GM12878 (cell line): ENCODE data around the gene CYBB. TPM values are rescaled to one million over a fixed set of nuclear protein-coding genes. Genes with fewer than 3 reads are reported as not detected.

Source experiments
- ATAC-seq: fragments of 200-7000 bp; cut with Tn5 transposase; 3 replicates; pipeline ENCODE4 v1.9.1; 2020; ENCODE audit warnings: mild to moderate bottlenecking, moderate library complexity
- BruUV-seq: library from RNA; stranded (reverse); fragments of 400-500 nt; replicated peaks from 2 replicates; lab custom pipeline; 2021; lab: Mats Ljungman, UMichigan
- CTCF ChIA-PET: fragments of 300-600 bp; sonication (Branson Sonifier 250); formaldehyde crosslinking; extraction: SDS; loops from one replicate; lab custom pipeline; 2021; ENCODE audit warnings: inconsistent platforms; lab: Yijun Ruan, JAX
- POLR2A ChIA-PET: fragments of 350-600 bp; formaldehyde crosslinking; extraction: SDS; loops from one replicate; lab custom pipeline; 2021; ENCODE audit warnings: inconsistent platforms; lab: Charles Lee
- RAD21 ChIA-PET: fragments of 300-600 bp; sonication (Branson Sonifier 250); formaldehyde crosslinking; loops from one replicate; lab custom pipeline; 2023; ENCODE audit warnings: antibody characterized with exemption; ENCODE audit not compliant: unreplicated experiment; lab: Charles Lee
- SMC1A ChIA-PET: fragments of 300-600 bp; sonication (Branson Sonifier 250); formaldehyde crosslinking; loops from one replicate; lab custom pipeline; 2023; ENCODE audit not compliant: unreplicated experiment, uncharacterized antibody; lab: Charles Lee
- DNase-seq: peaks from one replicate; pipeline ENCODE4 v3.0.0-alpha.2; 2011; ENCODE audit warnings: low read depth, low spot score
- FAIRE-seq: peaks from 3 replicates; lab custom pipeline; 2011; peaks lifted over from hg19 to GRCh38; lab: Jason Lieb, UNC
- H2AFZ ChIP-seq: 2 replicates; pipeline ENCODE4 v1.6.0; 2011; ENCODE audit warnings: low read depth, low read length, control low read depth; ENCODE audit not compliant: control insufficient read depth
- H3K27ac ChIP-seq: 2 replicates; pipeline ENCODE4 v1.5.1; 2011; ENCODE audit warnings: control low read depth; ENCODE audit not compliant: control insufficient read depth, insufficient read depth
- H3K27me3 ChIP-seq, 2 experiments: replicated peaks in 1 of 2; 2 replicates each; pipeline versions ENCODE4 v1.6.0 to v1.6.1; 2011; ENCODE audit warnings: low read length in 1 of 2; ENCODE audit not compliant: control insufficient read depth in 2 of 2, insufficient read depth in 2 of 2
- H3K36me3 ChIP-seq, 2 experiments: 2 replicates each; pipeline ENCODE4 v1.5.1; 2011; ENCODE audit warnings: low read length in 1 of 2; ENCODE audit not compliant: control insufficient read depth in 2 of 2, insufficient read depth in 2 of 2
- H3K4me1 ChIP-seq: 2 replicates; pipeline ENCODE4 v1.6.1; 2011; ENCODE audit warnings: mild to moderate bottlenecking, low read length, moderate library complexity, mixed read lengths; ENCODE audit not compliant: control insufficient read depth, insufficient read depth
- H3K4me2 ChIP-seq: 2 replicates; pipeline ENCODE4 v1.6.0; 2011; ENCODE audit warnings: control low read depth; ENCODE audit not compliant: control insufficient read depth, insufficient read depth
- H3K4me3 ChIP-seq: fragments of 200-600 bp; sonication (generic); 2 replicates; pipeline ENCODE4 v1.5.1; 2016
- H3K79me2 ChIP-seq: 2 replicates; pipeline ENCODE4 v1.6.0; 2011; ENCODE audit warnings: low read length; ENCODE audit not compliant: control insufficient read depth, insufficient read depth
- H3K9ac ChIP-seq: 2 replicates; pipeline ENCODE4 v1.8.0; 2011; ENCODE audit warnings: low read length, control low read depth, mixed read lengths; ENCODE audit not compliant: control insufficient read depth, insufficient read depth
- H3K9me3 ChIP-seq: replicated peaks from 3 replicates; pipeline ENCODE4 v1.5.1; 2011; ENCODE audit warnings: mild to moderate bottlenecking, low read length; ENCODE audit not compliant: control insufficient read depth, insufficient read depth
- H4K20me1 ChIP-seq: 2 replicates; pipeline ENCODE4 v1.6.0; 2011; ENCODE audit not compliant: control insufficient read depth, insufficient read depth
- CHD4 ChIP-seq: fragments of 200-600 bp; sonication (generic); IDR thresholded peaks from 2 replicates; pipeline ENCODE4 v1.6.1; 2016; ENCODE audit warnings: mild to moderate bottlenecking
- E4F1 ChIP-seq: fragments of 450-650 bp; IDR thresholded peaks from 2 replicates; pipeline ENCODE4 v1.6.1; 2018; ENCODE audit warnings: borderline replicate concordance, mild to moderate bottlenecking; ENCODE audit not compliant: partially characterized antibody
- FOS ChIP-seq: IDR thresholded peaks from 3 replicates; pipeline ENCODE4 v1.6.1; 2011; ENCODE audit warnings: borderline replicate concordance; ENCODE audit not compliant: insufficient read length; ENCODE audit errors: extremely low read depth
- GABPA ChIP-seq: IDR thresholded peaks from 2 replicates; pipeline ENCODE4 v1.6.1; 2014; ENCODE audit warnings: antibody characterized with exemption, low read depth, mild to moderate bottlenecking, inconsistent platforms
- HSF1 ChIP-seq: fragments of 150-350 bp; IDR thresholded peaks from 2 replicates; pipeline ENCODE4 v1.6.1; 2014; ENCODE audit warnings: mild to moderate bottlenecking, low read depth, low read length
- IRF3 ChIP-seq: fragments of 450-650 bp; IDR thresholded peaks from 2 replicates; pipeline ENCODE4 v1.6.1; 2014; ENCODE audit warnings: mild to moderate bottlenecking
- MEF2B ChIP-seq: fragments of 450-650 bp; IDR thresholded peaks from 2 replicates; pipeline ENCODE4 v1.6.1; 2018; ENCODE audit warnings: mild to moderate bottlenecking, moderate library complexity; ENCODE audit not compliant: partially characterized antibody, poor library complexity, severe bottlenecking
- MXI1 ChIP-seq: fragments of 150-350 bp; IDR thresholded peaks from 2 replicates; pipeline ENCODE4 v1.6.1; 2011; ENCODE audit warnings: low read depth, mild to moderate bottlenecking, inconsistent platforms, low read length, improper control_type of control experiment
- MYB ChIP-seq: fragments of 150-350 bp; IDR thresholded peaks from 2 replicates; pipeline ENCODE4 v1.6.1; 2014; ENCODE audit warnings: mild to moderate bottlenecking, low read depth, low read length, borderline replicate concordance
- NFXL1 ChIP-seq: fragments of 450-650 bp; IDR thresholded peaks from 2 replicates; pipeline ENCODE4 v1.6.1; 2017; ENCODE audit warnings: antibody characterized with exemption, mild to moderate bottlenecking, borderline replicate concordance
- ZNF207 ChIP-seq: fragments of 450-650 bp; IDR thresholded peaks from 2 replicates; pipeline ENCODE4 v1.6.1; 2014; ENCODE audit warnings: antibody characterized with exemption, mild to moderate bottlenecking, borderline replicate concordance
- ZNF384 ChIP-seq: IDR thresholded peaks from 2 replicates; pipeline ENCODE4 v1.6.1; 2012; ENCODE audit warnings: low read depth, mild to moderate bottlenecking, low read length, improper control_type of control experiment, borderline replicate concordance
- ZSCAN29 ChIP-seq: fragments of 450-650 bp; IDR thresholded peaks from 2 replicates; pipeline ENCODE4 v1.6.1; 2017; ENCODE audit warnings: mild to moderate bottlenecking, moderate library complexity
- in situ Hi-C: fragments of 300-500 bp; cut with MboI; formaldehyde crosslinking; loops from 9 replicates; pipeline ENCODE4 v1.14.3; 2018; ENCODE audit warnings: mixed read lengths
- intact Hi-C: fragments of 100-400 bp; cut with micrococcal nuclease; formaldehyde crosslinking; loops from one replicate; pipeline ENCODE4 v1.14.2; 2022; ENCODE audit not compliant: unreplicated experiment
- polyA plus RNA-seq, 11 experiments: library from polyadenylated mRNA; depleted of rRNA in 4 of 11; unstranded in 6 of 11; stranded (reverse) in 5 of 11; fragments of >200 nt; fragmentation: Nextera tagmentation in 4 of 11; fragmentation: Illumina TruSeq in 1 of 11; extraction: Ambion mirVana in 4 of 11; extraction: Trizol in 1 of 11; gene quantifications; 1 replicate in 1 of 11; 2 replicates in 10 of 11; pipeline versions ENCODE4 v1.2.1 to v1.2.3, GENCODE V29; 2011 to 2016; ENCODE audit warnings: inconsistent platforms in 2 of 11, missing spikeins in 2 of 11, low read depth in 1 of 11
- total RNA-seq, 4 experiments: library from RNA; depleted of rRNA in 3 of 4; stranded (reverse); fragments of >200 nt in 3 of 4; fragmentation: Illumina TruSeq in 1 of 4; extraction: Trizol in 1 of 4; gene quantifications; 2 replicates each; pipeline versions ENCODE4 v1.2.1 to v1.2.3, GENCODE V29; 2013 to 2021

The CYBB gene
- total and polyA plus RNA-seq, 10 of the 15 experiments (the other 5 are each of a cell fraction or from before 2014, with no cell fraction given) = 6.2 to 73.9 (median 24.8) TPM

GRCh38 chrX:37802028-37802427, 22.2 kb downstream of the CYBB start:
- Histone ChIP-seq H3K27ac (no peak overlapping the region), H3K79me2 (no peaks in the 10 kb centered on the region), H3K9me3 (no peaks in the 10 kb centered on the region), H3K9ac (no peak overlapping the region), H3K4me3 (no peak overlapping the region), H3K4me2 (no peak overlapping the region), H3K27me3 (no peaks in the 10 kb centered on the region), H3K4me1 (no peaks in the 10 kb centered on the region), H2AFZ (no peak overlapping the region), H3K36me3 (peaks cover 0 to 3% of the 10 kb centered on the region in 2 experiments; a peak in 2 of 4 replicates), H4K20me1 (no peaks in the 10 kb centered on the region)
- SMC1A ChIA-PET = interaction anchor here (1.0 to 1.3 kb wide), 3 partner anchors 11 to 23 kb away, joined by 3 read pairs; no protein-coding TSS in a partner anchor
- POLR2A ChIA-PET = interaction anchor here (1.4 kb wide), 1 partner anchor 9 kb away, joined by 3 read pairs; no protein-coding TSS in a partner anchor
- BruUV-seq = no TSS peak
- TF ChIP-seq CHD4 = no peak
- TF ChIP-seq ZSCAN29 = no peak
- no peak for TF ChIP-seq HSF1
- TF ChIP-seq ZNF384 = no peak
- no peak for TF ChIP-seq ZNF207
- no peak for TF ChIP-seq IRF3
- TF ChIP-seq E4F1 = no peak
- TF ChIP-seq MYB = no peak
- no peak for TF ChIP-seq MEF2B
- no peak for TF ChIP-seq MXI1
- no peak for TF ChIP-seq GABPA
- no peak for TF ChIP-seq FOS
- TF ChIP-seq NFXL1 = no peak
- FAIRE-seq = no peak
- CTCF ChIA-PET = interaction anchor here (1.6 kb wide), 1 partner anchor 56 kb away, joined by 6 read pairs; no protein-coding TSS in a partner anchor
- DNase-seq = no peak
- ATAC-seq = no peak
- in situ Hi-C loops = no loop called here
- RAD21 ChIA-PET = interaction anchor here (0.8 kb wide), 1 partner anchor 56 kb away, joined by 4 read pairs; no protein-coding TSS in a partner anchor
- intact Hi-C loops = no loop called here
